Stimulated activated naive CD8-positive, alpha-beta T cell treated with anti-CD3 and anti-CD28 coated beads, Interleukin-15, Interleukin-2, amounts not matched to agents 100 ng/mL and 50 ng/mL, for 24 hours (primary cell): Measurements from ENCODE around the gene RHNO1.
A peak's percentile ranks its signal among the peaks of the same experiment; 100 is the strongest.

Experiments used
- H3K27ac Mint-ChIP-seq: one replicate; pipeline ENCODE4 v1.8.0; 2021; ENCODE audit warnings: mild to moderate bottlenecking, mixed read lengths
- H3K27me3 Mint-ChIP-seq: one replicate; pipeline ENCODE4 v1.8.0; 2021; ENCODE audit warnings: mixed read lengths
- H3K36me3 Mint-ChIP-seq: one replicate; pipeline ENCODE4 v1.8.0; 2021; ENCODE audit warnings: low read depth, mixed read lengths
- H3K4me1 Mint-ChIP-seq: one replicate; pipeline ENCODE4 v1.8.0; 2021; ENCODE audit warnings: low read depth, mixed read lengths
- H3K4me3 Mint-ChIP-seq: one replicate; pipeline ENCODE4 v1.8.0; 2021; ENCODE audit warnings: mild to moderate bottlenecking, mixed read lengths
- H3K9me3 Mint-ChIP-seq: one replicate; pipeline ENCODE4 v1.8.0; 2021; ENCODE audit warnings: mixed read lengths

Gene RHNO1

GRCh38 chr12:2877047-2877952 lies at the start of gene RHNO1, which contains the start of gene FOXM1:
Gene RHNO1, plus strand, starts transcription at chr12:2877223. Its CDS starts 8,144 bp downstream, at chr12:2885367.
Gene FOXM1, minus strand, starts transcription at chr12:2877174. Its CDS starts 2,696 bp downstream, at chr12:2874478.
- Mint-ChIP-seq H3K4me3 (peak within 1 kb of the TSS; percentile 99), H3K27ac (peak within 1 kb of the TSS; percentile 96), H3K36me3 (peaks cover 45% of the 10 kb centered on the region), H3K9me3 (no peaks in the 10 kb centered on the region), H3K27me3 (no peaks in the 10 kb centered on the region), H3K4me1 (peaks cover 37% of the 10 kb centered on the region)

- no peaks in the 10 kb centered on the region for H3K27me3 Mint-ChIP-seq
- no peaks in the 10 kb centered on the region for H3K4me1 Mint-ChIP-seq
- no peak overlapping the region for H3K4me3 Mint-ChIP-seq
- H3K36me3 Mint-ChIP-seq, result peaks cover 50% of the 10 kb centered on the region
- H3K9me3 Mint-ChIP-seq, result no peaks in the 10 kb centered on the region
- no peak overlapping the region for H3K27ac Mint-ChIP-seq
Measured at GRCh38 chr12:2829275-2829674, 47.7 kb upstream of the RHNO1 start.

- Mint-ChIP-seq H3K9me3 (no peaks in the 10 kb centered on the region), H3K4me3 (no peak overlapping the region), H3K36me3 (peaks cover 37% of the 10 kb centered on the region), H3K27ac (no peak overlapping the region), H3K27me3 (no peaks in the 10 kb centered on the region), H3K4me1 (no peaks in the 10 kb centered on the region)
Measured at GRCh38 chr12:2832550-2833127, 44.4 kb upstream of the RHNO1 start.

GRCh38 chr12:2833327-2833726 lies 43.7 kb upstream of the RHNO1 start:
- Mint-ChIP-seq H3K27me3 (no peaks in the 10 kb centered on the region), H3K36me3 (peaks cover 40% of the 10 kb centered on the region), H3K9me3 (no peaks in the 10 kb centered on the region), H3K27ac (no peak overlapping the region), H3K4me1 (no peaks in the 10 kb centered on the region), H3K4me3 (no peak overlapping the region)

GRCh38 chr12:2833810-2834209 lies 43.2 kb upstream of the RHNO1 start:
- Mint-ChIP-seq H3K4me3 (no peak overlapping the region), H3K27ac (peak overlapping the region; percentile 49), H3K9me3 (no peaks in the 10 kb centered on the region), H3K4me1 (no peaks in the 10 kb centered on the region), H3K27me3 (no peaks in the 10 kb centered on the region), H3K36me3 (peaks cover 43% of the 10 kb centered on the region)

GRCh38 chr12:2834581-2835491 lies 42.2 kb upstream of the RHNO1 start, which contains the start of gene NRIP2:
Gene NRIP2, minus strand, starts transcription at chr12:2835035. Its CDS starts 52 bp downstream, at chr12:2834983.
- peaks cover 46% of the 10 kb centered on the region for H3K36me3 Mint-ChIP-seq
- no peak within 1 kb of the TSS for H3K27ac Mint-ChIP-seq
- no peaks in the 10 kb centered on the region for H3K9me3 Mint-ChIP-seq
- no peaks in the 10 kb centered on the region for H3K4me1 Mint-ChIP-seq
- H3K27me3 Mint-ChIP-seq, result no peaks in the 10 kb centered on the region
- no peak within 1 kb of the TSS for H3K4me3 Mint-ChIP-seq

GRCh38 chr12:2835691-2836403 lies 41.2 kb upstream of the RHNO1 start:
- no peak overlapping the region for H3K4me3 Mint-ChIP-seq
- H3K9me3 Mint-ChIP-seq, result no peaks in the 10 kb centered on the region
- no peaks in the 10 kb centered on the region for H3K27me3 Mint-ChIP-seq
- no peak overlapping the region for H3K27ac Mint-ChIP-seq
- H3K4me1 Mint-ChIP-seq, result no peaks in the 10 kb centered on the region
- H3K36me3 Mint-ChIP-seq, result peaks cover 43% of the 10 kb centered on the region

GRCh38 chr12:2836574-2836973 lies 40.4 kb upstream of the RHNO1 start:
- Mint-ChIP-seq H3K4me1 (no peaks in the 10 kb centered on the region), H3K9me3 (no peaks in the 10 kb centered on the region), H3K4me3 (no peak overlapping the region), H3K27ac (no peak overlapping the region), H3K36me3 (peaks cover 40% of the 10 kb centered on the region), H3K27me3 (no peaks in the 10 kb centered on the region)

- H3K27ac Mint-ChIP-seq, result no peak overlapping the region
- no peak overlapping the region for H3K4me3 Mint-ChIP-seq
Measured at GRCh38 chr12:2841056-2841650, 35.9 kb upstream of the RHNO1 start.

GRCh38 chr12:2842948-2843347 lies 34.1 kb upstream of the RHNO1 start:
- no peaks in the 10 kb centered on the region for H3K9me3 Mint-ChIP-seq
- no peaks in the 10 kb centered on the region for H3K27me3 Mint-ChIP-seq
- no peak overlapping the region for H3K4me3 Mint-ChIP-seq
- no peak overlapping the region for H3K27ac Mint-ChIP-seq
- H3K4me1 Mint-ChIP-seq, result no peaks in the 10 kb centered on the region
- peaks cover 42% of the 10 kb centered on the region for H3K36me3 Mint-ChIP-seq

More at GRCh38 chr12:2841056-2841650, 35.9 kb upstream of the RHNO1 start:
- Mint-ChIP-seq H3K27me3 (no peaks in the 10 kb centered on the region), H3K9me3 (no peaks in the 10 kb centered on the region), H3K4me1 (no peaks in the 10 kb centered on the region), H3K36me3 (peaks cover 46% of the 10 kb centered on the region)

- no peaks in the 10 kb centered on the region for H3K9me3 Mint-ChIP-seq
- peaks cover 35% of the 10 kb centered on the region for H3K36me3 Mint-ChIP-seq
- no peaks in the 10 kb centered on the region for H3K27me3 Mint-ChIP-seq
- no peak overlapping the region for H3K4me3 Mint-ChIP-seq
- no peaks in the 10 kb centered on the region for H3K4me1 Mint-ChIP-seq
- peak overlapping the region; percentile 29 for H3K27ac Mint-ChIP-seq
Measured at GRCh38 chr12:2844786-2845185, 32.2 kb upstream of the RHNO1 start.

- Mint-ChIP-seq H3K27ac (peak overlapping the region; percentile 29), H3K4me1 (no peaks in the 10 kb centered on the region), H3K36me3 (peaks cover 33% of the 10 kb centered on the region), H3K9me3 (no peaks in the 10 kb centered on the region), H3K27me3 (no peaks in the 10 kb centered on the region), H3K4me3 (no peak overlapping the region)
Measured at GRCh38 chr12:2845280-2845679, 31.7 kb upstream of the RHNO1 start.

- Mint-ChIP-seq H3K4me3 (no peak overlapping the region), H3K36me3 (peaks cover 24% of the 10 kb centered on the region), H3K27ac (no peak overlapping the region), H3K27me3 (no peaks in the 10 kb centered on the region), H3K9me3 (no peaks in the 10 kb centered on the region), H3K4me1 (no peaks in the 10 kb centered on the region)
Measured at GRCh38 chr12:2851931-2852330, 25.1 kb upstream of the RHNO1 start.

GRCh38 chr12:2853626-2854025 lies 23.4 kb upstream of the RHNO1 start:
- H3K4me3 Mint-ChIP-seq, result no peak overlapping the region

More at GRCh38 chr12:2853626-2854025, 23.4 kb upstream of the RHNO1 start:
- Mint-ChIP-seq H3K27me3 (no peaks in the 10 kb centered on the region), H3K4me1 (no peaks in the 10 kb centered on the region), H3K36me3 (peaks cover 21% of the 10 kb centered on the region), H3K9me3 (no peaks in the 10 kb centered on the region), H3K27ac (no peak overlapping the region)
